Stimulated activated CD8-positive, alpha-beta memory T cell treated with anti-CD3 and anti-CD28 coated beads, Interleukin-15, amount 100 ng/mL, for 48 hours (primary cell): ENCODE measurements around the gene BCAS3.
"Not testable (repeated sequence)": the region's sequence is repeated elsewhere in the genome, so short reads cannot be mapped to it uniquely, and the experiment has no call there.

ENCODE experiments used
- DNase-seq, 2 donors: peaks; one replicate each; pipeline ENCODE4 v3.0.0-alpha.2; 2020; ENCODE audit warnings: low read depth in 2 of 2

BCAS3 gene

GRCh38 chr17:60874772-60875171 is 197.1 kb downstream of the BCAS3 start:
- no peak for DNase-seq

- DNase-seq = not testable (repeated sequence)
Measured at GRCh38 chr17:60886731-60887613, 209.3 kb downstream of the BCAS3 start.

- DNase-seq = no peak
Measured at GRCh38 chr17:60887614-60888028, 210.0 kb downstream of the BCAS3 start.

- DNase-seq = no peak
Measured at GRCh38 chr17:60888812-60889709, 211.4 kb downstream of the BCAS3 start.

DNA sequence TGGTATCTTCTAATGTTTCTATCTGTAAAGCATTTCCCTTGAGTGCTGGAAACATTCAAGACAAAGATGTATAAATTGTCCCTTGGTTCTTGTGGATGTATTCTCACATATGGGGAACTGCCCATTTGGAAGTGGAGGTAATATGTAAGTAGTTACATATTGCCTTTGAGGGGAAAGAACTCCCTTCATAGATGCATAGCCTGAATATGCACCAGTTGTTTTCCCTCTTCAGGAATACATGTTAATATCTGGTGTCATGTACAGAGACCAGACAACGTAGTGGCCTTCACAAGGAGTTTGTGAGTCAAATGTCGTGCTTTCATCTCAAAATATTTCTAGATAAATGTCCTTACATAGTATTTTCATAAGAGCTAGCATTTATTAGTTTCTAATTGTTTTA is 213.5 kb downstream of the BCAS3 start:
- DNase-seq = no peak

DNA sequence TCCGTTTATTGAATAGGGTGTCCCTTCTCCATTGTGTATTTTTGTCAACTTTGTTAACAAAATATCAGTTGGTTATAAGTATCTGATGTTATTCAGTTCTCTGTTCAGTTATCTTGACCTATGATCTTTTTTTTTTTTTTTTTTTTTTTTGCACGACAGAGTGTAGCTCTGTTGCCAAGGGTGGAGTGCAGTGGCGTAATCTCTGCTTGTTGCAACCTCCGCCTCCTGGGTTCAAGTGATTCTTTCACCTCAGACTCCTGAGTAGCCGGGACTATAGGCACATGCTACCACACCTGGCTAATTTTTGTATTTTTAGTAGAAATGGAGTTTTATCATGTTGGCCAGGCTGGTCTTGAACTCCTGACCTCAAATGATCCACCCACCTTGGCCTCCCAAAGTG is 215.8 kb downstream of the BCAS3 start:
- no peak for DNase-seq

DNA sequence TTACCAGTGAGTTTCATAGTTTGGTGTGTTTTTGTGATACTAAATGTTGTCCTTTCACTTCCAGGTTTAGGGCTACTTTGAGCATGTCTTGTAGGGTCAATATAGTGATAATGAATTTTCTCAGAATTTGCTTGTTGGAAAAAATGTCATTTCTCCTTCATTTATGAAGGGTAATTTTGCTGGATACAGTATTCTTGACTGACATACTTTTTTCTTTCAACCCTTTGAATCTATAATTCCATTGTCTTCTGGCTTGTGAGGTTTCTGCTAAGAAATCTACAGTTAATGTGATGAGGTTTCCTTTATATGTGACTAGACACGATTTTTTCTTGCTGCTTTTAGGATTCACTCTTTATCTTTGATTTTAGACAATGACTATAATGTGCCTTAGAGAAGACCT is 219.3 kb downstream of the BCAS3 start:
- no peak for DNase-seq

DNA sequence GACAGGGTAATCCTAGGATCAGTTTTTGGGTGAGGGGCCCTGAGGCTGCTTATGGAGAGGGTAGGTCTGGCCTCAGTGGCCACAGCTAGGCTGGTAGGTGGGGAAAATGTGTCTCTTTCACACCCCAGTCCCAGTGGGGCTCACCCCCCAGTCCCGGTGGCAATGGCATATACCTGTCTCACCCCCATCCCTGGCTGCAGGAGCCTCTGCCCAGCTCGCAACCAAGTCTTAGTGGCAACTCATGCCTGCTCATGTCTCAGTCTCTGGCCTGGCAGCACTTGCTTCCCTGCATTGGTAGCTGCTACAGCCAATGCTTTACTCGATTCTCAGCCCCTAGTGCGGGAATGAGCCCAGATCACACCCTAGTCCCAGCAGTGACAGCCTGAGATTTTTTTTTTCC is 221.5 kb downstream of the BCAS3 start:
- no peak for DNase-seq

- no peak for DNase-seq
Measured at GRCh38 chr17:60900688-60901087, 223.0 kb downstream of the BCAS3 start.

DNA sequence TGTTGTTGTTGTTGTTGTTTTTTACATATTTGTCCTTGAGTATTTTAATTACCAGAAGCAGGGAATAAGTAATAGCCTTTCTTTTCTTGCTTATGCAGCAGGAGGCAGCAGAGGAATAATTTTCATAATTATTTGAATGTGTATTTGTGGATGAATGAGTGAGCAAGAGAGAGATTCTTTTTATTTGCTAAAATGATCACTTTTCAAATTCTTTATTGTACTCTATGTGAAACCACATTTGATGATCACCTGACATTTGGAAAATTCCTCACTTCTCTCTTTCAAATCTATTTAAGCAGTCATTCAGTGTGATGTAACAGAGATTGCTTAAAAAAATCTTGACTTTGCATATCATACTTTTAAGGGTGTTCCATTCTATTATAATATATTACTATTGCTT is 223.6 kb downstream of the BCAS3 start:
- no peak for DNase-seq

GRCh38 chr17:60901806-60902205 is 224.2 kb downstream of the BCAS3 start:
- DNase-seq = no peak

GRCh38 chr17:60902399-60902798 is 224.7 kb downstream of the BCAS3 start:
- no peak for DNase-seq

- no peak for DNase-seq
Measured at GRCh38 chr17:60904582-60904981, 226.9 kb downstream of the BCAS3 start.

GRCh38 chr17:60905709-60906108 is 228.1 kb downstream of the BCAS3 start:
- DNase-seq = no peak

GRCh38 chr17:60908324-60908723 is 230.7 kb downstream of the BCAS3 start:
- no peak for DNase-seq

DNA sequence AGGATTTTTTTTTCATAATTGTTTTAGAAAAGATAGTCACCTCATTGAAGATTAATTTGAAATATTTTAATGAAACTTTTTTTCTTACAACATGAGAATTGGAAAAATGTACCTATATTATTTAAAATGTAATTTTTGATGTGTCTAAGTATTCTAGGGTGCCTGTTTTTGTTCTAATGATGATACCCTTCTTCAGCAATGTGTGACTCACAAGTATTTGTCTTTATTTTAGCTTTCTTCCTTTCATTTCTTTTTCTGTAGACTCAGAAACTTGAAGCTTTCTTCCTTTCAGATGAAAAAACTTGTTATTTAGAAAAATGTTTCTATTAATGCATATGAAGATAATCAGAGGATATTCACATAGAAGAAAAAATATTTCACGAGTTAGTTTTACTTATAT is 231.8 kb downstream of the BCAS3 start:
- no peak for DNase-seq

- no peak for DNase-seq
Measured at GRCh38 chr17:60910415-60910814, 232.8 kb downstream of the BCAS3 start.

DNA sequence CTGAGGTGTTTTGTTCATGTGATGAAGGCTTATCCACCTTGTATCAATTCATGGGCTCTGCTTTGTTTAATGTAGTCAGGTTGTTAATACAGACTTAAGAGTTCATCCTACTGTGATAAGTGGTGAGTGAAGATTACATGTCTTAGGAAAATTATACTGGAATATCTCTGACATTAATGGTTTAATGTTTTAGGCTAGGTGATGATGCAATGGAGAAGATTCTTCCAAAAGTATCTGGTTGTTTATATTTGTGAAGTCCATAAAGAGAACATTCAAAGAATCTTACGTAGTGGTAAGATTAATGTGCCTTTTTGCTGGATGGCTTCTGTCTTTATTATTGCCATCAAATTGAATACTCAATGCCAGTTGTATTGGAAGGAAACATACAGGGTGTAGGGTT is 236.4 kb downstream of the BCAS3 start:
- DNase-seq = no peak

DNA sequence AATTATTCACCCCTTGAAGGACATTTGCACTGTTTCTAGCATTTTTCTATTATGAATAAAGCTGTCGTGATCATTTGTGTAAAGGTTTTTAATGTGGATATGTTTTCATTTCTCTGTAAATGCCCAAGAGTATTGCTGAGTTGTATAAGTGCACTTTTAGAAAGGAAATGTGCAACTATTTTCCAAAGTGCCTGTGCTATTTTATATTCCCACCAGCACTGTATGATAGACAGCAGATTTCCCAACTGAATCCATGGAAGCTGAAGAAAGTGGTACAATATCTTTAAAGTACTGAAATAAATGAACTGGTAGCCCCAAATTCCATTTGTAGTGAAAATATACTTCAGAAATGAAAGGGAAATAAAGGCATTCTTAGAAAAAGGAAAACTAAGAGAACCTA is 238.4 kb downstream of the BCAS3 start:
- DNase-seq = no peak

- DNase-seq = no peak
Measured at GRCh38 chr17:60920107-60920506, 242.5 kb downstream of the BCAS3 start.

- DNase-seq = no peak
Measured at GRCh38 chr17:60923000-60923399, 245.3 kb downstream of the BCAS3 start.

DNA sequence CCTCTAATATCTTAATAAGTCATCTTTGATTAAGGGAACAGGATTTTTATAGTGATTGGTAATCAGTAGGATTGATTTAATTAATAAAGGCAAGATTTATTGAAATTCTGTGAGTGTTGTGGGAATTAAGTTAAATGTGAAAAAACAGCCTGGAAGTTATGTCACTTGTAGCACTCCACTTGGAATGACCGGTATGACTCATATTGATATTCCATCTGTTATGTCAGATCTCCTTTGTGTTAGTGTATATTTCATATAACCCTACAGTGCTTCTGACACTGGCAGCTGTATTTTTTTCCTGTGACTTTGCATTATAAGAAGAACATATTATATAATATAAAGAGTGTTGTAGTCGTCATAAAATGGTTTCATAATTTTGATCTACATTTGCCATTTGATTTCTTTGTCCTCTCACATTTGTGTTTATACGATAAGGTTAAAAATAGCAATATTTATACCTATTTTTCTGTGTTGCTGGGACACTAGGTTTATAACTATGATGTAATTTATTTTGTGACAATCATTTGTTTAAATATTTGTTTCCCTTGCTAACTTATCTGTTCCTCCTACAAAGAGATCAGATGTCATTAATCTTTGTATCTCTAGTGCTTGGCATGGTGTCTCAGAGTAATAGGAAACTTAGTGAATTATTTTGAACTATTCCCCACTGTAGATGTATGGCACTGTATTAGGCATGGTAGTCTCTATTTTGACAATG is 249.0 kb downstream of the BCAS3 start:
- DNase-seq = no peak
